Central memory CD8-positive, alpha-beta T cell (primary cell): ENCODE results near the gene RARS2.

Experiments used
- ATAC-seq: fragments of 150-1000 bp; cut with Tn5 transposase; replicated peaks from 2 replicates; pipeline ENCODE4 v1.10.0; 2022; ENCODE audit warnings: mild to moderate bottlenecking, moderate FRiP score, moderate number of reproducible peaks; ENCODE audit not compliant: poor library complexity, severe bottlenecking; ENCODE audit errors: extremely low read depth
- DNase-seq, 2 donors: peaks; one replicate each; pipeline ENCODE4 v3.0.0; 2021; ENCODE audit warnings: low spot score in 2 of 2
- H3K27ac Mint-ChIP-seq: one replicate; pipeline ENCODE4 v1.8.0; 2022; ENCODE audit warnings: low read depth, mild to moderate bottlenecking, moderate library complexity, mixed read lengths
- H3K27me3 Mint-ChIP-seq: one replicate; pipeline ENCODE4 v1.8.0; 2022; ENCODE audit warnings: mixed read lengths
- H3K36me3 Mint-ChIP-seq: one replicate; pipeline ENCODE4 v1.8.0; 2022; ENCODE audit warnings: mild to moderate bottlenecking, moderate library complexity, mixed read lengths; ENCODE audit not compliant: insufficient read depth
- H3K4me1 Mint-ChIP-seq: one replicate; pipeline ENCODE4 v1.8.0; 2022; ENCODE audit warnings: mixed read lengths
- H3K4me3 Mint-ChIP-seq: one replicate; pipeline ENCODE4 v1.8.0; 2022; ENCODE audit warnings: mild to moderate bottlenecking, moderate library complexity, mixed read lengths
- H3K9me3 Mint-ChIP-seq: one replicate; pipeline ENCODE4 v1.8.0; 2022; ENCODE audit warnings: mixed read lengths

The RARS2 gene

GRCh38 chr6:87608802-87609201 lies 19.0 kb upstream of the RARS2 start:
- ATAC-seq (no peak), DNase-seq (no peak)
- Mint-ChIP-seq H3K27me3 (no peaks in the 10 kb centered on the region), H3K4me1 (no peaks in the 10 kb centered on the region), H3K36me3 (peaks cover 21% of the 10 kb centered on the region), H3K27ac (no peak overlapping the region), H3K4me3 (no peak overlapping the region), H3K9me3 (no peaks in the 10 kb centered on the region)

- peaks cover 17% of the 10 kb centered on the region for H3K36me3 Mint-ChIP-seq
- no peaks in the 10 kb centered on the region for H3K27me3 Mint-ChIP-seq
- H3K4me1 Mint-ChIP-seq = no peaks in the 10 kb centered on the region
- no peaks in the 10 kb centered on the region for H3K9me3 Mint-ChIP-seq
- no peak overlapping the region for H3K27ac Mint-ChIP-seq
- DNase-seq = no peak
- ATAC-seq = no peak
- no peak overlapping the region for H3K4me3 Mint-ChIP-seq
These were observed 16.4 kb upstream of the RARS2 start for GRCh38 chr6:87606199-87606598.

- Mint-ChIP-seq H3K4me3 (no peak overlapping the region), H3K9me3 (no peaks in the 10 kb centered on the region), H3K27ac (no peak overlapping the region), H3K4me1 (no peaks in the 10 kb centered on the region), H3K36me3 (peaks cover 11% of the 10 kb centered on the region), H3K27me3 (no peaks in the 10 kb centered on the region)
- no peak for DNase-seq
- ATAC-seq = no peak
These were observed 10.8 kb upstream of the RARS2 start for GRCh38 chr6:87600576-87600975.

- H3K27me3 Mint-ChIP-seq = no peaks in the 10 kb centered on the region
- peak overlapping the region; percentile 97 for H3K4me3 Mint-ChIP-seq
- H3K27ac Mint-ChIP-seq = peak overlapping the region; percentile 97
- H3K4me1 Mint-ChIP-seq = peaks cover 61% of the 10 kb centered on the region
- H3K36me3 Mint-ChIP-seq = peaks cover 24% of the 10 kb centered on the region
- ATAC-seq = no peak
- H3K9me3 Mint-ChIP-seq = no peaks in the 10 kb centered on the region
- DNase-seq = no peak
These were observed 1.2 kb upstream of the RARS2 start for GRCh38 chr6:87590990-87591389.

- Mint-ChIP-seq H3K27me3 (no peaks in the 10 kb centered on the region), H3K4me1 (peaks cover 66% of the 10 kb centered on the region), H3K4me3 (peak overlapping the region; percentile 97), H3K9me3 (no peaks in the 10 kb centered on the region), H3K36me3 (peaks cover 21% of the 10 kb centered on the region), H3K27ac (peak overlapping the region; percentile 97)
- no peak for DNase-seq
- peak; percentile 4 for ATAC-seq
These were observed 662 bp upstream of the RARS2 start for GRCh38 chr6:87590417-87590880.

GRCh38 chr6:87588756-87589407 lies 905 bp downstream of the RARS2 start:
- Mint-ChIP-seq H3K9me3 (no peaks in the 10 kb centered on the region), H3K27ac (peak overlapping the region; percentile 97), H3K4me1 (peaks cover 78% of the 10 kb centered on the region), H3K4me3 (peak overlapping the region; percentile 97), H3K36me3 (peaks cover 16% of the 10 kb centered on the region), H3K27me3 (no peaks in the 10 kb centered on the region)
- no peak for DNase-seq
- ATAC-seq = no peak

- Mint-ChIP-seq H3K27me3 (no peaks in the 10 kb centered on the region), H3K9me3 (no peaks in the 10 kb centered on the region), H3K27ac (no peak overlapping the region), H3K4me1 (peaks cover 74% of the 10 kb centered on the region), H3K36me3 (peaks cover 23% of the 10 kb centered on the region), H3K4me3 (no peak overlapping the region)
- ATAC-seq (no peak), DNase-seq (no peak)
These were observed 3.3 kb downstream of the RARS2 start for GRCh38 chr6:87586371-87587077.

GRCh38 chr6:87583822-87584221 lies 6.0 kb downstream of the RARS2 start:
- H3K27me3 Mint-ChIP-seq = no peaks in the 10 kb centered on the region
- peaks cover 51% of the 10 kb centered on the region for H3K4me1 Mint-ChIP-seq
- H3K4me3 Mint-ChIP-seq = no peak overlapping the region
- H3K27ac Mint-ChIP-seq = no peak overlapping the region
- ATAC-seq (no peak), DNase-seq (no peak)
- peaks cover 21% of the 10 kb centered on the region for H3K36me3 Mint-ChIP-seq
- H3K9me3 Mint-ChIP-seq = no peaks in the 10 kb centered on the region

GRCh38 chr6:87575423-87575822 lies 14.4 kb downstream of the RARS2 start:
- H3K27me3 Mint-ChIP-seq = no peaks in the 10 kb centered on the region
- H3K36me3 Mint-ChIP-seq = peaks cover 17% of the 10 kb centered on the region
- DNase-seq = no peak
- no peak overlapping the region for H3K27ac Mint-ChIP-seq
- H3K4me1 Mint-ChIP-seq = peaks cover 49% of the 10 kb centered on the region
- no peak for ATAC-seq
- H3K9me3 Mint-ChIP-seq = no peaks in the 10 kb centered on the region
- H3K4me3 Mint-ChIP-seq = no peak overlapping the region

- H3K9me3 Mint-ChIP-seq = no peaks in the 10 kb centered on the region
- H3K36me3 Mint-ChIP-seq = peaks cover 14% of the 10 kb centered on the region
- H3K4me3 Mint-ChIP-seq = peak overlapping the region; percentile 2
- peak overlapping the region; percentile 8 for H3K27ac Mint-ChIP-seq
- DNase-seq (no peak), ATAC-seq (no peak)
- no peaks in the 10 kb centered on the region for H3K27me3 Mint-ChIP-seq
- peaks cover 54% of the 10 kb centered on the region for H3K4me1 Mint-ChIP-seq
These were observed 15.5 kb downstream of the RARS2 start for GRCh38 chr6:87574237-87574804.

GRCh38 chr6:87573307-87574024 lies 16.3 kb downstream of the RARS2 start:
- no peak for DNase-seq
- Mint-ChIP-seq H3K36me3 (peaks cover 10% of the 10 kb centered on the region), H3K4me3 (no peak overlapping the region), H3K27ac (peak overlapping the region; percentile 64), H3K27me3 (no peaks in the 10 kb centered on the region), H3K4me1 (peaks cover 54% of the 10 kb centered on the region), H3K9me3 (no peaks in the 10 kb centered on the region)
- ATAC-seq = no peak

GRCh38 chr6:87572883-87573282 lies 16.9 kb downstream of the RARS2 start:
- Mint-ChIP-seq H3K9me3 (no peaks in the 10 kb centered on the region), H3K4me3 (no peak overlapping the region), H3K27ac (peak overlapping the region; percentile 64), H3K36me3 (peaks cover 10% of the 10 kb centered on the region), H3K4me1 (peaks cover 54% of the 10 kb centered on the region), H3K27me3 (no peaks in the 10 kb centered on the region)
- DNase-seq (no peak), ATAC-seq (no peak)
